ENCODE results near the gene ABCB8.
"Not testable (repeated sequence)": the region's sequence is repeated elsewhere in the genome, so short reads cannot be mapped to it uniquely, and the experiment has no call there.

The ABCB8 gene

DNA sequence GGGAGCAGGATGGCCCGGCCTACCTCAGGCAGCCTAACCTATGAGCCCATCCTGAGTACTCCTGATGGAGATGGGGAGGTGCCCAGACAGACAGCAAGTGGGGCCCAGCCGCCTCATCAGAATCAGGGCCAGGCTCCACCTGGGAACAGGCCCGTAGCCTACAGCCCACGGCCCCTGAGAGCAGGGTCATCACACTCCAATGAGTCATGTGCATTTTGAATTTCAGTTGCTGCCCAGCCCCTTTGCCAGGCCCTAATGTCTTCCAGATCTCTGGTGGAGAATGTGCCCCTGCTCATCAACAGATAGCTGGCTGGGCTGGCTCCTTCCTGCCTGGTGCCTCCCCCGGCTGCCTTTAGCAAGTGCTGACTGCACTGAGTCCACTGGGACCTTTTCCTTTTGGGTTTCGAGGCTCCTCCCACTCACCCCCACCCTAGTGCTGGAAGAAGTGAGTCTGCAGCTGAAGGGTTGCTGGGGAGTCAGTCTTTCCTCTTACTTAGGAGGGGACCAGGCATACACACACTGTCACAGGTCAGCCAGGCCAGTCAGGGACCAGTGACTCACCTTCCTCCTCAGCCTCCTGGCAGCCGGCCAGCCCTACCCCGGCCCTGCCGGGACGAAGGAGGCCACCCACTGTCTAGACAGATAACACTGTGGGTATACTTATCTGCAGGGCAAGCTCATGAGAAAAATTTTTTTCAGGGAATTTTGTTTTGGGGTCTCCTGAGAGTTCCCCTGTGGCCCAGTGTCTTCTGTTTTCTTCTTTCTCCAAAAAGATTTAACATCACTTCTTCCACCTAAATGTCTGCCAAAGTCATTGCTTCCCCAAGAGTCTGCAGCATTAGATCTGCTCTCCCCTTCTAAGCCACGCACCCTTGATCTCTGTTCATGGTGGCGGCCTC is 10.9 kb downstream of the ABCB8 start:
- no peak for DNase-seq (ENCODE audit: low spot score)
- TF ChIP-seq, protein P1, sequence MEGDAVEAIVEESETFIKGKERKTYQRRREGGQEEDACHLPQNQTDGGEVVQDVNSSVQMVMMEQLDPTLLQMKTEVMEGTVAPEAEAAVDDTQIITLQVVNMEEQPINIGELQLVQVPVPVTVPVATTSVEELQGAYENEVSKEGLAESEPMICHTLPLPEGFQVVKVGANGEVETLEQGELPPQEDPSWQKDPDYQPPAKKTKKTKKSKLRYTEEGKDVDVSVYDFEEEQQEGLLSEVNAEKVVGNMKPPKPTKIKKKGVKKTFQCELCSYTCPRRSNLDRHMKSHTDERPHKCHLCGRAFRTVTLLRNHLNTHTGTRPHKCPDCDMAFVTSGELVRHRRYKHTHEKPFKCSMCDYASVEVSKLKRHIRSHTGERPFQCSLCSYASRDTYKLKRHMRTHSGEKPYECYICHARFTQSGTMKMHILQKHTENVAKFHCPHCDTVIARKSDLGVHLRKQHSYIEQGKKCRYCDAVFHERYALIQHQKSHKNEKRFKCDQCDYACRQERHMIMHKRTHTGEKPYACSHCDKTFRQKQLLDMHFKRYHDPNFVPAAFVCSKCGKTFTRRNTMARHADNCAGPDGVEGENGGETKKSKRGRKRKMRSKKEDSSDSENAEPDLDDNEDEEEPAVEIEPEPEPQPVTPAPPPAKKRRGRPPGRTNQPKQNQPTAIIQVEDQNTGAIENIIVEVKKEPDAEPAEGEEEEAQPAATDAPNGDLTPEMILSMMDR (IDR thresholded peaks at IDR 0.05; ENCODE audit: extremely low read depth, insufficient read depth, missing control alignments): no peak
- in situ Hi-C loops (cut with MboI; ENCODE audit: low pct_unique_long_range_greater_than_20kb, low sequenced_read_pairs, unreplicated experiment): no loop called here

DNA sequence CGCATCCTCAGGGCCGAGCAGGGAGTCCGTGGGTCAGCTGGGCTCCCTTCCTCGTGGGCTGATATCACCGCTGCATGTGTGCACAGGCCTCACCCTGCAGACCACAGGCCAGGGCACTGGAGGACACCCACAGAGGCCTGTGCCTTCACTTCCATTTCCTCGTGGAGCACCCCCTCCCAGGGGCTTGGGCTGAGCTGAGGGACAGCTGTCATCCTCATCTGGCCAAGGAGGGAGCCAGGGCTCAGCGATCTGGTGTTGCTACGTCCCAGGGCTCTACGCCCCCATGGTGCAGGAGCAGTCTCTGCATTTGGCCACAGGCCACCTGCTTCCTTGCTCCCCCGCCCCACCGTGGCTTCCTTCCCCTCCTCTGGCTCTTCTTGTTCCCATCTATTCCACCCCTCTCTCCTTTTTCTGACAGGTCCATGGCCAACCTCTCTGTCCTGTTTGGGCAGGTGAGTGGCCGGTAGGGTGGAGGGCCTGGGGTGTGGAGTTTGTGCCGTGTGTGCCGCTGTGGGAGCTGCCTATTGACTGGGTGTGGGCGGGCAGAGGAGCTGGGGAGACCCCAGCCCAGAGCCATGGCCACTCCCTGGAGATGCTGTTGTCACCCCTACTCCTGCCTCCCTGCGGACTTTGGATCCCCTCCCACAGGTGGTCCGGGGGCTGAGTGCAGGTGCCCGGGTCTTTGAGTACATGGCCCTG is 11.7 kb downstream of the ABCB8 start:
- DNase-seq (ENCODE audit: low spot score): no peak
- in situ Hi-C loops (cut with MboI; ENCODE audit: low pct_unique_long_range_greater_than_20kb, low sequenced_read_pairs, unreplicated experiment): no loop called here
- TF ChIP-seq, protein P1 (IDR thresholded peaks at IDR 0.05; ENCODE audit: extremely low read depth, insufficient read depth, missing control alignments): no peak

GRCh38 chr7:151040616-151041375 is 12.5 kb downstream of the ABCB8 start:
- in situ Hi-C loops (cut with MboI; ENCODE audit: low pct_unique_long_range_greater_than_20kb, low sequenced_read_pairs, unreplicated experiment): no loop called here
- TF ChIP-seq, protein P1 (IDR thresholded peaks at IDR 0.05; ENCODE audit: extremely low read depth, insufficient read depth, missing control alignments): no peak
- DNase-seq (ENCODE audit: low spot score): no peak

GRCh38 chr7:151043449-151043848 is 15.2 kb downstream of the ABCB8 start:
- DNase-seq (ENCODE audit: low spot score); in situ Hi-C loops (cut with MboI; ENCODE audit: low pct_unique_long_range_greater_than_20kb, low sequenced_read_pairs, unreplicated experiment): not testable (repeated sequence)

- TF ChIP-seq, protein P1 (IDR thresholded peaks at IDR 0.05; ENCODE audit: extremely low read depth, insufficient read depth, missing control alignments): no peak
- no peak for DNase-seq (ENCODE audit: low spot score)
- in situ Hi-C loops (cut with MboI; ENCODE audit: low pct_unique_long_range_greater_than_20kb, low sequenced_read_pairs, unreplicated experiment): no loop called here
Measured at GRCh38 chr7:151043959-151044358, 15.7 kb downstream of the ABCB8 start.

- in situ Hi-C loops (cut with MboI; ENCODE audit: low pct_unique_long_range_greater_than_20kb, low sequenced_read_pairs, unreplicated experiment): no loop called here
- TF ChIP-seq, protein P1 (IDR thresholded peaks at IDR 0.05; ENCODE audit: extremely low read depth, insufficient read depth, missing control alignments): no peak
- no peak for DNase-seq (ENCODE audit: low spot score)
Measured at GRCh38 chr7:151045262-151045661, 17.0 kb downstream of the ABCB8 start.

All from GM13977 (cell line).